Effector memory CD8-positive, alpha-beta T cell (primary cell): ENCODE measurements around the gene KCND3.
A peak's percentile ranks its signal among the peaks of the same experiment; 100 is the strongest.

ENCODE experiments used
- ATAC-seq: fragments of 150-1000 bp; cut with Tn5 transposase; replicated peaks from 2 replicates; pipeline ENCODE4 v1.10.0; 2021; ENCODE audit warnings: mild to moderate bottlenecking, moderate library complexity
- DNase-seq, 3 experiments: peaks; one replicate each; pipeline ENCODE4 v3.0.0; 2021
- H3K27ac Mint-ChIP-seq, 2 donors: one replicate each; pipeline ENCODE4 v1.8.0; 2022; ENCODE audit warnings: mild to moderate bottlenecking in 2 of 2, mixed read lengths in 2 of 2, moderate library complexity in 2 of 2
- H3K27me3 Mint-ChIP-seq, 2 donors: one replicate each; pipeline ENCODE4 v1.8.0; 2022; ENCODE audit warnings: mixed read lengths in 2 of 2
- H3K36me3 Mint-ChIP-seq: one replicate; pipeline ENCODE4 v1.8.0; 2022; ENCODE audit warnings: mild to moderate bottlenecking, moderate library complexity, mixed read lengths; ENCODE audit not compliant: insufficient read depth
- H3K4me1 Mint-ChIP-seq, 2 donors: one replicate each; pipeline ENCODE4 v1.8.0; 2022; ENCODE audit warnings: low read depth in 2 of 2, mixed read lengths in 2 of 2
- H3K4me3 Mint-ChIP-seq, 2 donors: one replicate each; pipeline ENCODE4 v1.8.0; 2022; ENCODE audit warnings: mild to moderate bottlenecking in 2 of 2, mixed read lengths in 2 of 2, moderate library complexity in 2 of 2
- H3K9me3 Mint-ChIP-seq, 2 donors: one replicate each; pipeline ENCODE4 v1.8.0; 2022; ENCODE audit warnings: mixed read lengths in 2 of 2

The KCND3 gene

DNA sequence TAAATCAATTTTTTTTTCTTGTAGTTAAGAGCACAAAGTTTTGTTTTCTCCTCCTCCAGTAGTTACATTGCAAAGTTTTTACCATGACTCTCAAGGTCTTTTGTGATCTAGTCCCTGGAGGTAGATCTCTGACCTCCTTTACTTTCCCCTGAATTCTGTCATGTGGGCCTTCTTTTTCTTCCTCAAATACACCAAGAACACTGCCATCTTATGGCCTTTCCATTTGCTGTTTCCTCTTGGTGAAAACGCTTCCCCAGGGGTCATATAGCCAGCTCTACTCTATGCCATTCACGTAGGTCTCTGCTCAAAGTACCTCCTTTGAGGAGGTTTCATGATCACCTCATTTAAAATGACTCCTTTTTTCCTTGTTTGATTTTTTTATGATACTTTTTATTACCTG lies 231.1 kb downstream of the KCND3 start:
- H3K36me3 Mint-ChIP-seq, result peaks cover 70% of the 10 kb centered on the region
- no peaks in the 10 kb centered on the region for H3K27me3 Mint-ChIP-seq
- H3K9me3 Mint-ChIP-seq, result no peaks in the 10 kb centered on the region
- H3K4me1 Mint-ChIP-seq, result peaks cover 23 to 34% of the 10 kb centered on the region in 2 donors
- no peak for DNase-seq
- no peak overlapping the region for H3K27ac Mint-ChIP-seq
- no peak for ATAC-seq
- no peak overlapping the region for H3K4me3 Mint-ChIP-seq

GRCh38 chr1:111756124-111756513 lies 233.3 kb downstream of the KCND3 start:
- H3K27me3 Mint-ChIP-seq, result no peaks in the 10 kb centered on the region
- peak overlapping the region; percentile 94 to 98 for H3K27ac Mint-ChIP-seq
- no peaks in the 10 kb centered on the region for H3K9me3 Mint-ChIP-seq
- H3K36me3 Mint-ChIP-seq, result peaks cover 50% of the 10 kb centered on the region
- no peak for DNase-seq
- peak overlapping the region; percentile 87 to 92 for H3K4me3 Mint-ChIP-seq
- ATAC-seq, result peak; percentile 9
- peaks cover 23 to 34% of the 10 kb centered on the region in 2 donors for H3K4me1 Mint-ChIP-seq

- Mint-ChIP-seq H3K36me3 (peaks cover 45% of the 10 kb centered on the region), H3K4me1 (peaks cover 23 to 31% of the 10 kb centered on the region in 2 donors), H3K27ac (peak within 1 kb of the TSS; percentile 94 to 98), H3K27me3 (no peaks in the 10 kb centered on the region), H3K9me3 (no peaks in the 10 kb centered on the region), H3K4me3 (peak within 1 kb of the TSS; percentile 87 to 92)
- ATAC-seq, result peak; percentile 89
- DNase-seq, result peak; percentile 92 to 93 (median 92)
These were observed 233.9 kb downstream of the KCND3 start, which contains the start of gene DDX20 for GRCh38 chr1:111755331-111756123. DDX20 (plus strand) TSS chr1:111755901; CDS start chr1:111755925, 24 bp downstream.

DNA sequence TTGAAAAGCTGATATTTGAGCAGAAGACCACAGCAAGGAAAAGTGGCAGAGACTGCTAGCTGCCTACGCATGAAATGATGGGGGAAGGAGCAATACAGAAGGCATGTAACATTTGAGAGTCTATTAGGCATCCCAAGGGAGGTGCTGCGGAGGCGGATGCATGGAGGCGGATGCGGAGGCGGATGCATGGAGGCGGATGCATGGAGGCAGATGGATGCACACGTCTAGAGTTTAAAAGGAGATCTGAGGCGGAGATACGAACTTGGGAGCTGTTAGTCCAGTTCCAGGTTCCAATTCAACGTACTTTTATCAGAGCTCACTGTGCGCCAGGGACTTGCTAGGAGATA lies 234.5 kb downstream of the KCND3 start:
- peaks cover 40% of the 10 kb centered on the region for H3K36me3 Mint-ChIP-seq
- peak overlapping the region; percentile 94 to 98 for H3K27ac Mint-ChIP-seq
- no peak for ATAC-seq
- no peaks in the 10 kb centered on the region for H3K27me3 Mint-ChIP-seq
- H3K4me1 Mint-ChIP-seq, result peaks cover 23 to 31% of the 10 kb centered on the region in 2 donors
- H3K4me3 Mint-ChIP-seq, result peak overlapping the region; percentile 87 to 92
- DNase-seq, result no peak
- no peaks in the 10 kb centered on the region for H3K9me3 Mint-ChIP-seq

GRCh38 chr1:111751906-111752575 lies 237.4 kb downstream of the KCND3 start:
- Mint-ChIP-seq H3K27ac (peak overlapping the region in 1 of 2 donors; percentile 12), H3K4me3 (no peak overlapping the region), H3K4me1 (peaks cover 16 to 23% of the 10 kb centered on the region in 2 donors), H3K36me3 (peaks cover 14% of the 10 kb centered on the region), H3K9me3 (no peaks in the 10 kb centered on the region), H3K27me3 (no peaks in the 10 kb centered on the region)
- no peak for ATAC-seq
- DNase-seq, result no peak

GRCh38 chr1:111750856-111751255 lies 238.6 kb downstream of the KCND3 start:
- Mint-ChIP-seq H3K27ac (no peak overlapping the region), H3K27me3 (no peaks in the 10 kb centered on the region), H3K4me1 (peaks cover 8 to 15% of the 10 kb centered on the region in 2 donors), H3K36me3 (peaks cover 12% of the 10 kb centered on the region), H3K4me3 (no peak overlapping the region), H3K9me3 (no peaks in the 10 kb centered on the region)
- ATAC-seq (no peak), DNase-seq (no peak)

GRCh38 chr1:111749628-111750027 lies 239.8 kb downstream of the KCND3 start:
- ATAC-seq, result no peak
- H3K36me3 Mint-ChIP-seq, result no peaks in the 10 kb centered on the region
- peaks cover 1 to 8% of the 10 kb centered on the region in 2 donors for H3K4me1 Mint-ChIP-seq
- H3K4me3 Mint-ChIP-seq, result no peak overlapping the region
- H3K27ac Mint-ChIP-seq, result no peak overlapping the region
- H3K27me3 Mint-ChIP-seq, result no peaks in the 10 kb centered on the region
- DNase-seq, result no peak
- no peaks in the 10 kb centered on the region for H3K9me3 Mint-ChIP-seq

- no peak overlapping the region for H3K27ac Mint-ChIP-seq
- H3K4me1 Mint-ChIP-seq, result peaks cover 0 to 7% of the 10 kb centered on the region in 2 donors
- no peaks in the 10 kb centered on the region for H3K9me3 Mint-ChIP-seq
- no peaks in the 10 kb centered on the region for H3K27me3 Mint-ChIP-seq
- H3K36me3 Mint-ChIP-seq, result no peaks in the 10 kb centered on the region
- DNase-seq (no peak), ATAC-seq (no peak)
- H3K4me3 Mint-ChIP-seq, result no peak overlapping the region
These were observed 241.5 kb downstream of the KCND3 start for GRCh38 chr1:111747947-111748346.

DNA sequence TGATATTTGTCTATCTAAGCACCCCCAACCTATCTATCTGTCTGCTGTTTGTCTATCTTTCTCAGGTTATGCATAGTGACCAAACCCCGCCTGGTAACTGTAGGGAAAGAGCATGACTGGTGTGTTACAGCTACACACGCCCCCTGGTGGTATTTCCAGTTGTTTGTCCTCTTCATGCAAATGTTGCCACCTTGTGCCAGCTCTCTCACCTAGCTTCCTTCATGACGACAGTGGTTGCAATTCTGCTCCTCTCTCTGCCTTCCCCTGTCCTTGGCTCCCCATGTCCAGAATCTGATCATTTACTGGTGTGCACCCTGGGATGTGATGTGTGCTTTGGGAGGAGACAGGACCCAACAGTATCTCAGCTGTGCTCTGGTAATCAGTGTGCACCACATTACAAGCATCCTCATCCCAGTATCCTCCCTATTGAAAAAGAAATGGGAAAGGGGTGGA lies 242.2 kb downstream of the KCND3 start:
- H3K4me3 Mint-ChIP-seq, result no peak overlapping the region
- ATAC-seq, result peak; percentile 62
- no peaks in the 10 kb centered on the region for H3K9me3 Mint-ChIP-seq
- H3K4me1 Mint-ChIP-seq, result peaks cover 0 to 7% of the 10 kb centered on the region in 2 donors
- no peak overlapping the region for H3K27ac Mint-ChIP-seq
- DNase-seq, result peak; percentile 40 to 48 (median 45)
- no peaks in the 10 kb centered on the region for H3K27me3 Mint-ChIP-seq
- no peaks in the 10 kb centered on the region for H3K36me3 Mint-ChIP-seq

GRCh38 chr1:111746614-111746999 lies 242.9 kb downstream of the KCND3 start:
- DNase-seq, result no peak
- Mint-ChIP-seq H3K27ac (no peak overlapping the region), H3K36me3 (no peaks in the 10 kb centered on the region), H3K9me3 (no peaks in the 10 kb centered on the region), H3K27me3 (no peaks in the 10 kb centered on the region), H3K4me1 (peaks cover 0 to 7% of the 10 kb centered on the region in 2 donors), H3K4me3 (no peak overlapping the region)
- ATAC-seq, result no peak

DNA sequence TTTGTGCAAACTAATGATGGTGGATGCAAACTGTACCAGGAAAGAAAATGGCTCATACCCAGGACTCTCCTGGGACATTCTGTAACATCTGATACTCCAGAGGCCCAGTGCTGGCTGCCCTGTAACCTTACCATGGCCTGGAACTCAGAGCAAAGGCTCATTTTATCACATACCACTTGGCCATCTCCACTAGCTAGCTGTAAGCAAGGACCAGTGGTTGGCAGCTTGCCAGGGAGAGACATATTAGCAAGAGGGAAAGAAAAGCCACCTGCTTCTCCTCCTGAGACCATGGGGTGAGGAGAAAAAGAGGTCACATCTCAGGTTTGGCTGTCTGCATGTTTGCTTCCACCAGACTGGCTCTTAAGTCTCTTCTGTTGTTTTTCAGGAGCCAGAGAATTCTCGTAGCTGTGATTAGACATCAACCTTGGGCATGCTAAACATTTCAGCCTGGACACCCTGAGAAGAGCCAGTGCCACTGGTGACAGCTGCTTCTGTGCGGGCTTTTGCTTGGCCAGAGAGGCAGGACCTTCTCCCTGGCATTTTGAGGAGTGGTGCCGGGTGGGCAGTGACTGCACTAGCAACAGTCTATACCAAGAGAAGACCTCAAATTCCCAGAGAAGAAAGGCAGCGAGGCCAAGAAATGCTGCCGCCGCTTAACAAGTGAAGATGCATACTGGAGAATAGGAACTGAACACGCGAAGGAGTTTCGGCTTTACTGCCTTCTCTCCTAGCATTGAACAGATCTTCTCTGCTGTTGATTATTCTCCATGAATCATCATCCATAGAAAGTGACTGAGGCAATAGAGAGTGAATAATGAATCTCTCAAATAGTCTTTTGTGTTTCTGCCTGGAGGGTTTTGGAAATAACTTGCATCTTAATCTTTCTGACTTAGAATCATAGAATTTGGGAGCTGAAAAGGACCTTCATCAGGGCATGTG lies 243.5 kb downstream of the KCND3 start:
- H3K9me3 Mint-ChIP-seq, result no peaks in the 10 kb centered on the region
- no peak overlapping the region for H3K27ac Mint-ChIP-seq
- peaks cover 0 to 7% of the 10 kb centered on the region in 2 donors for H3K4me1 Mint-ChIP-seq
- ATAC-seq, result no peak
- H3K36me3 Mint-ChIP-seq, result peaks cover 1% of the 10 kb centered on the region
- H3K27me3 Mint-ChIP-seq, result peaks cover 2 to 5% of the 10 kb centered on the region in 2 donors
- no peak for DNase-seq
- H3K4me3 Mint-ChIP-seq, result no peak overlapping the region

GRCh38 chr1:111743679-111744101 lies 245.8 kb downstream of the KCND3 start:
- Mint-ChIP-seq H3K4me1 (peaks cover 14 to 15% of the 10 kb centered on the region in 2 donors), H3K9me3 (no peaks in the 10 kb centered on the region), H3K27ac (no peak overlapping the region), H3K27me3 (peaks cover 15 to 20% of the 10 kb centered on the region in 2 donors), H3K36me3 (peaks cover 9% of the 10 kb centered on the region), H3K4me3 (no peak overlapping the region)
- no peak for DNase-seq
- no peak for ATAC-seq

GRCh38 chr1:111742938-111743549 lies 246.4 kb downstream of the KCND3 start:
- no peak overlapping the region for H3K4me3 Mint-ChIP-seq
- DNase-seq (no peak), ATAC-seq (no peak)
- no peaks in the 10 kb centered on the region for H3K9me3 Mint-ChIP-seq
- peaks cover 9% of the 10 kb centered on the region for H3K36me3 Mint-ChIP-seq
- peaks cover 17 to 20% of the 10 kb centered on the region in 2 donors for H3K27me3 Mint-ChIP-seq
- H3K4me1 Mint-ChIP-seq, result peaks cover 16 to 18% of the 10 kb centered on the region in 2 donors
- no peak overlapping the region for H3K27ac Mint-ChIP-seq
